HG03565 (cell line): ENCODE measurements around the gene TADA2B.
"Not testable (repeated sequence)": the region's sequence is repeated elsewhere in the genome, so short reads cannot be mapped to it uniquely, and the experiment has no call there.

ENCODE experiments used
- ATAC-seq: cut with Tn5 transposase; IDR thresholded peaks from one replicate; pipeline ENCODE4 v1.9.1; 2021; ENCODE audit warnings: mild to moderate bottlenecking, moderate library complexity; ENCODE audit not compliant: unreplicated experiment

Gene TADA2B

GRCh38 chr4:7074426-7074825 lies 31.3 kb downstream of the TADA2B start:
- no peak for ATAC-seq

- ATAC-seq = no peak
These were observed 33.0 kb downstream of the TADA2B start for GRCh38 chr4:7075962-7076695.

- ATAC-seq = no peak
These were observed 33.5 kb downstream of the TADA2B start for GRCh38 chr4:7076696-7077082.

- ATAC-seq = no peak
These were observed 34.2 kb downstream of the TADA2B start for GRCh38 chr4:7077371-7077770.

- no peak for ATAC-seq
These were observed 34.9 kb downstream of the TADA2B start for GRCh38 chr4:7078025-7078424.

- not testable (repeated sequence) for ATAC-seq
These were observed 36.3 kb downstream of the TADA2B start for GRCh38 chr4:7079483-7079882.

- not testable (repeated sequence) for ATAC-seq
These were observed 36.7 kb downstream of the TADA2B start for GRCh38 chr4:7079909-7080308.

GRCh38 chr4:7083597-7084563 lies 40.7 kb downstream of the TADA2B start:
- no peak for ATAC-seq

- not testable (repeated sequence) for ATAC-seq
These were observed 41.4 kb downstream of the TADA2B start for GRCh38 chr4:7084564-7084961.

GRCh38 chr4:7086384-7086783 lies 43.2 kb downstream of the TADA2B start:
- ATAC-seq = no peak

GRCh38 chr4:7087036-7087435 lies 43.9 kb downstream of the TADA2B start:
- no peak for ATAC-seq

- no peak for ATAC-seq
These were observed 46.2 kb downstream of the TADA2B start for GRCh38 chr4:7089213-7089986.

- no peak for ATAC-seq
These were observed 48.9 kb downstream of the TADA2B start for GRCh38 chr4:7092026-7092425.

GRCh38 chr4:7094916-7095315 lies 51.7 kb downstream of the TADA2B start:
- no peak for ATAC-seq

GRCh38 chr4:7095611-7096155 lies 52.5 kb downstream of the TADA2B start:
- ATAC-seq = no peak

GRCh38 chr4:7096236-7096635 lies 53.1 kb downstream of the TADA2B start:
- ATAC-seq = no peak

GRCh38 chr4:7101692-7102515 lies 58.7 kb downstream of the TADA2B start:
- peak; percentile 75 for ATAC-seq

GRCh38 chr4:7102516-7102909 lies 59.3 kb downstream of the TADA2B start:
- ATAC-seq = not testable (repeated sequence)

GRCh38 chr4:7103031-7103606 lies 59.9 kb downstream of the TADA2B start:
- ATAC-seq = peak; percentile 56
